DND-41 (cell line): Measurements from ENCODE around the gene SELENON.

Experiments used
- ATAC-seq: fragments of 200-7000 bp; cut with Tn5 transposase; 3 replicates; pipeline ENCODE4 v1.9.1; 2021; ENCODE audit warnings: low read depth; ENCODE audit not compliant: insufficient read depth
- DNase-seq: peaks from one replicate; pipeline ENCODE4 v3.0.0-alpha.2; 2020
- H2AFZ ChIP-seq: 2 replicates; pipeline ENCODE4 v1.6.0; 2012; ENCODE audit warnings: low read depth, low read length
- H3K27ac ChIP-seq: 2 replicates; pipeline ENCODE4 v1.5.1; 2012; ENCODE audit warnings: low read length, inconsistent platforms
- H3K27me3 ChIP-seq: fragments of 200-600 bp; sonication (generic); 2 replicates; pipeline ENCODE4 v1.6.0; 2012; ENCODE audit warnings: low read length, mild to moderate bottlenecking, inconsistent platforms; ENCODE audit not compliant: insufficient read depth, poor library complexity
- H3K36me3 ChIP-seq: 2 replicates; pipeline ENCODE4 v1.5.1; 2012; ENCODE audit warnings: low read length, inconsistent platforms; ENCODE audit not compliant: insufficient read depth
- H3K4me1 ChIP-seq: 2 replicates; pipeline ENCODE4 v1.5.1; 2012; ENCODE audit warnings: mild to moderate bottlenecking, low read length; ENCODE audit not compliant: insufficient read depth
- H3K4me2 ChIP-seq: 2 replicates; pipeline ENCODE4 v1.6.0; 2012; ENCODE audit warnings: mild to moderate bottlenecking, moderate library complexity, low read length, inconsistent platforms; ENCODE audit not compliant: insufficient read depth
- H3K4me3 ChIP-seq, 2 experiments: fragments of 200-600 bp in 1 of 2; shearing (Covaris generic) in 1 of 2; 2 replicates each; pipeline ENCODE4 v1.5.1; 2012 to 2016; ENCODE audit warnings: inconsistent platforms in 2 of 2, low read length in 2 of 2, mild to moderate bottlenecking in 2 of 2, low read depth in 1 of 2, moderate library complexity in 1 of 2
- H3K79me2 ChIP-seq: 2 replicates; pipeline ENCODE4 v1.6.0; 2012; ENCODE audit warnings: low read length, inconsistent platforms; ENCODE audit not compliant: insufficient read depth
- H3K9ac ChIP-seq: 2 replicates; pipeline ENCODE4 v1.6.0; 2012; ENCODE audit warnings: low read depth, mild to moderate bottlenecking, inconsistent platforms, low read length, moderate library complexity
- H3K9me3 ChIP-seq: 2 replicates; pipeline ENCODE4 v1.5.1; 2012; ENCODE audit warnings: low read length, moderate library complexity, mild to moderate bottlenecking, inconsistent platforms; ENCODE audit not compliant: insufficient read depth, severe bottlenecking
- H4K20me1 ChIP-seq: 2 replicates; pipeline ENCODE4 v1.6.0; 2012; ENCODE audit warnings: low read length; ENCODE audit not compliant: insufficient read depth
- CTCF ChIP-seq: IDR thresholded peaks from 2 replicates; pipeline ENCODE4 v1.5.1; 2012; ENCODE audit warnings: borderline replicate concordance, low read length, moderate library complexity, mild to moderate bottlenecking; ENCODE audit not compliant: poor library complexity, severe bottlenecking; ENCODE audit errors: extremely low read depth
- EZH2 ChIP-seq: IDR thresholded peaks from 3 replicates; pipeline ENCODE4 v1.6.1; 2012; ENCODE audit warnings: borderline replicate concordance, low read depth, mild to moderate bottlenecking, moderate library complexity, low read length, inconsistent platforms; ENCODE audit not compliant: severe bottlenecking

The SELENON gene

GRCh38 chr1:25856856-25857255, 56.9 kb downstream of the SELENON start:
- DNase-seq (no peak), ATAC-seq (no peak)
- TF ChIP-seq EZH2 (no peak), CTCF (no peak)
- Histone ChIP-seq H3K27me3 (no peaks in the 10 kb centered on the region), H3K27ac (no peak overlapping the region), H3K4me1 (peaks cover 29% of the 10 kb centered on the region), H3K9ac (0 out of 2 replicates have a peak overlapping the region, but pooled peaks have one; percentile 24), H3K79me2 (peaks cover 75% of the 10 kb centered on the region), H3K36me3 (no peaks in the 10 kb centered on the region), H3K4me3 (no peak overlapping the region), H4K20me1 (peaks cover 19% of the 10 kb centered on the region; the same call in 1 of the 2 replicates), H3K9me3 (no peaks in the 10 kb centered on the region), H2AFZ (no peak overlapping the region), H3K4me2 (no peak overlapping the region; the same call in 1 of the 2 replicates)

GRCh38 chr1:25858494-25858893, 58.5 kb downstream of the SELENON start:
- Histone ChIP-seq H3K4me3 (peak overlapping the region; percentile 88 to 91; a peak in 3 of 4 replicates), H3K36me3 (no peaks in the 10 kb centered on the region), H3K9me3 (no peaks in the 10 kb centered on the region), H3K9ac (peak overlapping the region; percentile 87), H3K79me2 (peaks cover 62% of the 10 kb centered on the region), H3K27ac (peak overlapping the region; percentile 84), H3K4me2 (peak overlapping the region; percentile 98), H2AFZ (peak overlapping the region; percentile 99), H4K20me1 (peaks cover 14% of the 10 kb centered on the region; the same call in 1 of the 2 replicates), H3K27me3 (no peaks in the 10 kb centered on the region), H3K4me1 (peaks cover 29% of the 10 kb centered on the region)
- ATAC-seq (no peak), DNase-seq (no peak)
- TF ChIP-seq EZH2 (no peak), CTCF (no peak)

- Histone ChIP-seq H4K20me1 (peaks cover 11% of the 10 kb centered on the region; the same call in 1 of the 2 replicates), H3K4me1 (peaks cover 29% of the 10 kb centered on the region), H2AFZ (peak within 1 kb of the TSS; percentile 99), H3K4me2 (peak within 1 kb of the TSS; percentile 98), H3K27ac (peak within 1 kb of the TSS; percentile 84), H3K79me2 (peaks cover 56% of the 10 kb centered on the region), H3K4me3 (peak within 1 kb of the TSS; percentile 88 to 91), H3K9ac (peak within 1 kb of the TSS; percentile 87), H3K9me3 (no peaks in the 10 kb centered on the region), H3K36me3 (no peaks in the 10 kb centered on the region), H3K27me3 (no peaks in the 10 kb centered on the region)
- ATAC-seq (peak; percentile 92), DNase-seq (peak; percentile 89)
- TF ChIP-seq CTCF (no peak), EZH2 (no peak)
These were observed 59.2 kb downstream of the SELENON start, which contains the start of gene AUNIP for GRCh38 chr1:25858906-25859789. Gene AUNIP, minus strand, starts transcription at chr1:25859457. Its CDS starts 100 bp downstream, at chr1:25859357.
